ENCODE measurements around the gene NRARP.
A peak's percentile ranks its signal among the peaks of the same experiment; 100 is the strongest.

The NRARP gene

DNA sequence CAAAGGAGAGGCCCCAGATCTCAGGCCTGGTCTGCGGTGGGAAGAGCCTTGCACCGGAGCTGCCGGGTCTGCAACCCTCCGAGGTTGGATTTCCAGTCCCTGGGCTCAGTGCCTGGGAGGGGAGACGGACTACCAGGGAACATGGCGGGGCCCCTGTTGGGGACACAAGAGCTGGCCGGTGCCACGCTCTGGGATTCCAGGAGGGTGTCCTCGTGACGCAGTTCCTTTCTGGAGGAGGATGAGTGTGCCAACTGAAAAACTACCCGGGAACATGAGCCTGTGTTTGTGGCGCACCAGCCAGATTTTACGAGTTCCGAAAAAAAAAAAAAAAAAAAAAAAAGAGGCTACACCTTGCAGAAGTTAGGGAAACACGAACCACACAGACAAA, 9.0 kb downstream of the NRARP start:
- H3K4me3 ChIP-seq (ENCODE audit: low read length) = no peak overlapping the region
- H3K9me3 ChIP-seq (replicated peaks; ENCODE audit: low read length) = no peaks in the 10 kb centered on the region
- H3K4me1 ChIP-seq (ENCODE audit: control insufficient read depth, insufficient read depth, low read length) = peaks cover 4% of the 10 kb centered on the region
- no peak overlapping the region for H3K4me2 ChIP-seq (ENCODE audit: low read length)
- no peak overlapping the region for H3K9ac ChIP-seq (ENCODE audit: low read depth, low read length)
- H3K36me3 ChIP-seq (ENCODE audit: insufficient read depth, low read length) = no peaks in the 10 kb centered on the region
- peaks cover 40% of the 10 kb centered on the region for H3K27me3 ChIP-seq (ENCODE audit: control insufficient read depth, insufficient read depth, low read length)

- no peak overlapping the region for H3K4me3 ChIP-seq (ENCODE audit: low read length)
- H3K9me3 ChIP-seq (replicated peaks; ENCODE audit: low read length) = no peaks in the 10 kb centered on the region
- H3K4me1 ChIP-seq (ENCODE audit: control insufficient read depth, insufficient read depth, low read length) = peaks cover 4% of the 10 kb centered on the region
- H3K36me3 ChIP-seq (ENCODE audit: insufficient read depth, low read length) = peaks cover 5% of the 10 kb centered on the region
- no peak overlapping the region for H3K9ac ChIP-seq (ENCODE audit: low read depth, low read length)
- H3K27me3 ChIP-seq (ENCODE audit: control insufficient read depth, insufficient read depth, low read length) = no peaks in the 10 kb centered on the region
- no peak overlapping the region for H3K4me2 ChIP-seq (ENCODE audit: low read length)
Observed at GRCh38 chr9:137286975-137287383, 15.1 kb downstream of the NRARP start.

DNA sequence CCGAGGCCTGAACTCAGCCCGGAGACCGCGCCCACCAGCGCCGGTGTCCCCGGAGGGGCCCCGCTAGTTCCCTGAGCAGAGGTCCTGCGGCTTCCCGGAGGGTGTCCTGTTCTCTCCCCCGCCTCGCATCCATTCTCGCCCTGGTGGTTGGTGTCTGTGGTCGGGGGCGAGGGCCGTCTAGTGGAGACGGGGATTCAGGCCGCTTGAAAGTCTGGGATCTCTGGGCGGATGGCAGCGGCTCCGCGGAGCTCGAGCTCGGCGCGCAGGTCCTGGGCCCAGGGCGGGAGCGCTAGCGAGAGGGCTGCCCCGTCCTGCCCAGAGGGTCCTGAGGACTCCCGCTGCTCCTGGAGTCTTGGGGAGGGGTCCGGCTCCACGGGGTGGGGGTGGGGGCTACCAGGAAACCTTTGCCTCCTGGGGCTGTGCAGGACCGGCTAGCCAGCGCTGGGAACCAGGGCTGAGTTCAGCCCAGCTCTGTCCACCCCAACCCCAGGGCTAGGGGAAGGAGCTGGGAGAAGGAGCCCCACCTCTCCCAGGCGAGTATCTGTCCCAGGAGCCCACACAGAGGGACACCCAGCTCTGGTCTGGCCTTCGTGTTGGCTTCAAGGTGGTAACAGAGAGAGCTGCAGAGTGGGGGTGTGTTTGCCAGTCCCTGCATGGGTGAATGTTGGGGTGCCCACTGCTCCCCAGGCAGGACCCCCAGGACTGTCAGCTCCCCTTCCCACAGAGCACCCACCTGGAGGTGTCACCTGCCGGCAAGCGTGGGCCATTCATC, 20.5 kb downstream of the NRARP start:
- H3K4me1 ChIP-seq (ENCODE audit: control insufficient read depth, insufficient read depth, low read length) = peaks cover 45% of the 10 kb centered on the region
- H3K9ac ChIP-seq (ENCODE audit: low read depth, low read length) = no peak overlapping the region
- H3K4me3 ChIP-seq (ENCODE audit: low read length) = peak overlapping the region; percentile 26

DNA sequence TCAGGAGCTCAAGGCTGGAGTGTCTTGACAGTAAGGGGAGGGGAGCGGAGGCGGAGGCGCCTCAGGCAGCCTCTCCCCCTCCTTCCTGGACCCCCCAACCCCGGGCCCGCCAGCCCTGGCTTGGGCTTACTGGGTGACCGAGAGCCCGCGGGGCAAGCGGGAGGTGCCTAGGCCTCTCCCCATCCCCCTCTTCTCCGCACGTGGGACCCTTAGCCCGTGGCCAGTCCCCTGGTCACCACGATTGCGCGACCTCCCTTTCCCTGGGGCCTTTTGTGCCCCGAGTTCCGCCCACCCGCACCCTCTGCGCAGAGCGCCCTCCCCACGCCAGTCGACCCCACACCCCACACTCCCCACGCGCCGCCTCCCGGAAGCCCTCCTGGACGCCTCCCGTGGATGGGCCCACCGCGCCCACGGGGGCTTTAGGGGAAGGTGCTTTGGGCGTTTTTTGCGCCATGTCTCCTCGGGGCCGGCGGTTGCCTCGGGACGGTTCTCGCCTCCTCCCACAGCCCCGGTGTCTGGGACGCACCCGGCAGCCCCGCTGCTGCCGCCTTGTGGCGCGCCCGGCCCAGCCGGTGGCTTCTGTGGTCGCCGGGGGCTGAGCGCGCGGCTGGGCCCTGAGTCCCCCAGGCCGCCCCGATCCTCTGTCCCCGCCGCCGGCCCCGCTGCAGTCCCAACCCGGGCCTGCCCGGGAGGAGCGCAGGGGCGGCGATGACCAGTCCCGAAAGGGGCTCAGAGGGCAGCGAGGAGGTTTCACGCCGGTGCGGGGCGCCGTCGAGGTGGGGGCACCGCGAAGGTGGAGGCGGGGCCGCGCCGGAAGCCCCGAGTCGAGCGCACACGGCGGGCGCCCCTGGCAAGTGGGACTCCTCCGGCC, 21.4 kb downstream of the NRARP start:
- peak overlapping the region; percentile 72 for H3K4me2 ChIP-seq (ENCODE audit: low read length)
- H3K4me1 ChIP-seq (ENCODE audit: control insufficient read depth, insufficient read depth, low read length) = peaks cover 51% of the 10 kb centered on the region
- H3K27me3 ChIP-seq (ENCODE audit: control insufficient read depth, insufficient read depth, low read length) = no peaks in the 10 kb centered on the region
- peak overlapping the region; percentile 26 for H3K4me3 ChIP-seq (ENCODE audit: low read length)
- H3K9ac ChIP-seq (ENCODE audit: low read depth, low read length) = no peak overlapping the region
- H3K9me3 ChIP-seq (replicated peaks; ENCODE audit: low read length) = no peaks in the 10 kb centered on the region
- peaks cover 26% of the 10 kb centered on the region for H3K36me3 ChIP-seq (ENCODE audit: insufficient read depth, low read length)

More for the DNA sequence above, 20.5 kb downstream of the NRARP start:
- peak overlapping the region; percentile 72 for H3K4me2 ChIP-seq (ENCODE audit: low read length)
- H3K27me3 ChIP-seq (ENCODE audit: control insufficient read depth, insufficient read depth, low read length) = no peaks in the 10 kb centered on the region
- no peaks in the 10 kb centered on the region for H3K9me3 ChIP-seq (replicated peaks; ENCODE audit: low read length)
- peaks cover 26% of the 10 kb centered on the region for H3K36me3 ChIP-seq (ENCODE audit: insufficient read depth, low read length)

- no peaks in the 10 kb centered on the region for H3K9me3 ChIP-seq (replicated peaks; ENCODE audit: low read length)
- H3K36me3 ChIP-seq (ENCODE audit: insufficient read depth, low read length) = peaks cover 26% of the 10 kb centered on the region
- H3K4me2 ChIP-seq (ENCODE audit: low read length) = peak overlapping the region; percentile 94
- H3K4me3 ChIP-seq (ENCODE audit: low read length) = peak overlapping the region; percentile 26
- no peak overlapping the region for H3K9ac ChIP-seq (ENCODE audit: low read depth, low read length)
- H3K27me3 ChIP-seq (ENCODE audit: control insufficient read depth, insufficient read depth, low read length) = no peaks in the 10 kb centered on the region
- H3K4me1 ChIP-seq (ENCODE audit: control insufficient read depth, insufficient read depth, low read length) = peaks cover 55% of the 10 kb centered on the region
Observed at GRCh38 chr9:137279741-137280473, 22.2 kb downstream of the NRARP start.

GRCh38 chr9:137278721-137279711, 23.1 kb downstream of the NRARP start:
- Histone ChIP-seq H3K4me2 (ENCODE audit: low read length) (peak overlapping the region; percentile 94), H3K27me3 (ENCODE audit: control insufficient read depth, insufficient read depth, low read length) (no peaks in the 10 kb centered on the region), H3K36me3 (ENCODE audit: insufficient read depth, low read length) (peaks cover 26% of the 10 kb centered on the region), H3K4me3 (ENCODE audit: low read length) (peak overlapping the region; percentile 87), H3K4me1 (ENCODE audit: control insufficient read depth, insufficient read depth, low read length) (peaks cover 55% of the 10 kb centered on the region), H3K9me3 (replicated peaks; ENCODE audit: low read length) (no peaks in the 10 kb centered on the region), H3K9ac (ENCODE audit: low read depth, low read length) (no peak overlapping the region)

DNA sequence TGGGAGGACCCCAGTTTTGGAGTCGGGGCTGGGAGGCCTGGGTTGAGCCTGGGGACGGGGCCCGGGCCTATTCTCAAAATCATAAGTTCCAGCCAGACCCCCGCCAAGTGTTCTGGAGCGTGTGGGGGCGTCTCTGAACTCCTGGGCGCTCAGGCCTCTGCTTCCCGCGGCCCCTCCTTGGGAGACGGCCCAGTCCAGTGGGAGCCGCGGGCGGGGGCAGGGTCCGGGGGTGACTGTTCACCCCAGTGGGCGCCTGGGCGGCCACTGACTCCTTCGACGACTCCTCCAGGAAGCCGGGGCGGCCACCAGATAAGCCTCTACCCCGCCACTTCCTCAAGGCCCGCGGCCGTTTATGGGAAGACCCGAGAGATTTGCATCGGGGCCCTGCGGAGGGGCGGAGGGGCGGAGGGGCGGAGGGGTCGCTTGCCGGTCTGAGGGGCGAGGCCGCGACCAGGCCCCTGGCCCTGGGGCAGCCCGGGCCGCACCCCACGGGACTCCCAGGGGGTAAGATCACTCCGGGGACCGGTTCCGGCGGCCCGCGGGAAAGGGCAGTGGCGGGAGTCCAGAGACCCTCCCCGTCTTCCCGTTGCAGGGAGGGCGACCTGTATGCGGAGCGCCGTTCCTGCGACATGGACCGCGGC, 23.9 kb downstream of the NRARP start:
- Histone ChIP-seq H3K4me1 (ENCODE audit: control insufficient read depth, insufficient read depth, low read length) (peaks cover 55% of the 10 kb centered on the region), H3K4me3 (ENCODE audit: low read length) (peak overlapping the region; percentile 87), H3K9ac (ENCODE audit: low read depth, low read length) (peak overlapping the region; percentile 83), H3K9me3 (replicated peaks; ENCODE audit: low read length) (no peaks in the 10 kb centered on the region), H3K36me3 (ENCODE audit: insufficient read depth, low read length) (peaks cover 28% of the 10 kb centered on the region), H3K4me2 (ENCODE audit: low read length) (peak overlapping the region; percentile 94), H3K27me3 (ENCODE audit: control insufficient read depth, insufficient read depth, low read length) (no peaks in the 10 kb centered on the region)

DNA sequence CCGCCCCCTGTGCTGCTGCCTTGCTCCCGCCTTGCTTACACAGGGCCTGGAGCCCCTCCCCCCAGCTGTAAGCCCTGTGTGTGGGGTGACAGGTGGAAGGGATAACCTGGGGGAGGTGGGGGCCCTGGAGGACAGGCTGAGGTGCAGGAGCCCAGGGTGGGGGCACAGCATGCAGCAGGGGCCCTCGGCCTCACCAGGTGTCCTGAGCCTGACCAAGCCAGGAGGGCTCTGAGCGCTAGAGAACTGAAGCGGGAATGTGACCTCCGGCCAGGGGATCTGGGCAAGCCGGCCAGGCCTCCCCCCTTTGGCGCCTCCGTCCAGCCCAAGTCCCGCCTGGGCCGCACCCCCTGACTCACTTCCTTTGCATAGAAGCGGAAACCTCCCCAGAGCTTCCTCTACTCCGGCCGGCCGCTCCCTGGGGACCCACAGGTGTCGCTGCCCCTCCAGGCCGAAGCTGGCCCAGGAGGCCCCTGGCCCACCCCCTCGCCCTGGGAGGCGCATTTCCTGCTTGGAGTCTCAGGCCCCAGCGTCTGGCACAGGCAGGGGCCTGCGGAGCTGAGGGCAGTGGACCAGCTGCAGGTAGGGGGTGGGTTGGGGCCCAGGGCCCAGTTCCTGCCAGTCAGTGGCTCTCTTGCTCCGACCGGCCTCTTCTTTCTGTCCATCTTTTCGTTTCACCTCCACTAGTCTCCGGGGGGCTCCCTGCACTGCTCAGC, 24.6 kb downstream of the NRARP start, which contains the start of gene TOR4A:
Gene TOR4A (plus strand): TSS at position 398 of the 713 bp plus-strand sequence. CDS start 964 bp downstream, outside the sequence.
- peak within 1 kb of the TSS; percentile 94 for H3K4me2 ChIP-seq (ENCODE audit: low read length)
- H3K36me3 ChIP-seq (ENCODE audit: insufficient read depth, low read length) = peaks cover 32% of the 10 kb centered on the region
- H3K27me3 ChIP-seq (ENCODE audit: control insufficient read depth, insufficient read depth, low read length) = no peaks in the 10 kb centered on the region
- H3K4me3 ChIP-seq (ENCODE audit: low read length) = peak within 1 kb of the TSS; percentile 87
- H3K9ac ChIP-seq (ENCODE audit: low read depth, low read length) = peak within 1 kb of the TSS; percentile 83
- peaks cover 53% of the 10 kb centered on the region for H3K4me1 ChIP-seq (ENCODE audit: control insufficient read depth, insufficient read depth, low read length)
- no peaks in the 10 kb centered on the region for H3K9me3 ChIP-seq (replicated peaks; ENCODE audit: low read length)

DNA sequence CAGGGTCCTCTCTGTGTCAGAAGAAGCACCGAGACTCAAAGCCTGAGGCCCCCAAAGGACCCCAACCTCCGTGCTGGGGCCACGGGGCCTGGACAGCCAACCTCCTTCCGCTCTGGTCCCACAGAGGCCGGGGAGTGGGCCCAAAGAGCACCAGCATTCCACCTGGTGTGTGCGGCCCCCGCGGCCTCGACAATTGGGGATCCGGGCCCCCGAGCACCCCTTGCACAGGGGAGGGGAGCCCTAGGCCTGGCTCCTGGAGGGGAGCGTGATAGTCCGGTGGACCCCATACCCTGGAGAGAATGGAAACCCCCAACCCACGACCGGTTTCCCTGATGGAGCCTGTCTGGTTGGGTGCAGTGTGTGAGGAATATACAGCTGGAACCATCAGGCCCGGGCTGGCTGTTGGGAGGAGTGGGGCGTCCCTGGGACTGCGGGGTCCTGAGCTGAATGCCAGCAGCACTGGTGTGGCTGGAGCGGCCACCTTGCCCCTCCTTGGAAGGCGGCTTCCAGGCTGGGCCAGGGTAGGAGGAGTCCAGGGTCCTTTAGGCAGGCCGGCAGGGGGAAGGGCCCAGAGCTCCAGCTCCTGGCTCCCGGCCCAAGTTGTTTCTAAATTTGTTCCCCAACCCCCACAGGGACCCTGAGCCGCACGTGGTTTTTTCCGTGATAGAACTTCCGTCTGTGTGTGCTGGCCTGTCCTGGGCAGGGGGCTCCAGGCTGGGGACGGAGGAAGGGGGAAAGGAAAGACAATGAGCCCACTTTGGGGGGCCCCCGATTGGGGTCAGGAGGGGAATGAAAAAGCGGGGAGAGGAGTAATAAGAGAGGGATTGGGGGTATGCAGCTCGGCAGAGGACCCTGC, 25.4 kb downstream of the NRARP start:
- peaks cover 48% of the 10 kb centered on the region for H3K4me1 ChIP-seq (ENCODE audit: control insufficient read depth, insufficient read depth, low read length)
- H3K4me3 ChIP-seq (ENCODE audit: low read length) = peak overlapping the region; percentile 87
- H3K9me3 ChIP-seq (replicated peaks; ENCODE audit: low read length) = no peaks in the 10 kb centered on the region
- no peaks in the 10 kb centered on the region for H3K27me3 ChIP-seq (ENCODE audit: control insufficient read depth, insufficient read depth, low read length)
- H3K36me3 ChIP-seq (ENCODE audit: insufficient read depth, low read length) = peaks cover 29% of the 10 kb centered on the region
- peak overlapping the region; percentile 94 for H3K4me2 ChIP-seq (ENCODE audit: low read length)
- H3K9ac ChIP-seq (ENCODE audit: low read depth, low read length) = peak overlapping the region; percentile 83

Data from skeletal muscle satellite cell (primary cell).